HepG2 (cell line): ENCODE data around the gene PYGL. TPM values are rescaled to one million over a fixed set of nuclear protein-coding genes. Genes with fewer than 3 reads are reported as not detected.

Experiments
- ATAC-seq: fragments of 200-7000 bp; cut with Tn5 transposase; 3 replicates; pipeline ENCODE4 v1.9.1; 2020; ENCODE audit warnings: mild to moderate bottlenecking, moderate library complexity
- BruUV-seq: library from RNA; stranded (reverse); fragments of 400-500 nt; replicated peaks from 2 replicates; lab custom pipeline; 2021; lab: Mats Ljungman, UMichigan
- CTCF ChIA-PET: fragments of 300-600 bp; formaldehyde crosslinking; extraction: SDS; loops from one replicate; lab custom pipeline; 2021; ENCODE audit warnings: low total read pairs, inconsistent platforms, low intra/inter-chr PET ratio; lab: Yijun Ruan, JAX
- POLR2A ChIA-PET: fragments of 350-600 bp; sonication (Branson Sonifier 250); formaldehyde crosslinking; loops from one replicate; lab custom pipeline; 2020; ENCODE audit warnings: antibody characterized with exemption, inconsistent platforms; lab: Yijun Ruan, JAX
- DNase-seq: peaks from one replicate; pipeline ENCODE4 v3.0.0-alpha.2; 2015; ENCODE audit warnings: low spot score
- FAIRE-seq: peaks from 3 replicates; lab custom pipeline; 2011; peaks lifted over from hg19 to GRCh38; lab: Jason Lieb, UNC
- H2AFZ ChIP-seq: one replicate; pipeline ENCODE4 v1.6.1; 2011; ENCODE audit warnings: low read length, inconsistent platforms
- H3K27ac ChIP-seq: fragments of 300-600 bp; 3 replicates; pipeline ENCODE4 v1.8.0; 2011; ENCODE audit warnings: mixed run types, mild to moderate bottlenecking, mixed read lengths, low read length, inconsistent platforms; ENCODE audit not compliant: insufficient read depth; ENCODE audit errors: extremely low read length
- H3K27me3 ChIP-seq, 2 experiments: fragments of 200-600 bp in 1 of 2; 2 replicates in 1 of 2; 3 replicates in 1 of 2; pipeline versions ENCODE4 v1.6.0 to v1.8.0; 2011; ENCODE audit warnings: low read length in 2 of 2, mild to moderate bottlenecking in 2 of 2, moderate library complexity in 2 of 2, inconsistent platforms in 1 of 2; ENCODE audit not compliant: insufficient read depth in 2 of 2, control insufficient read depth in 1 of 2
- H3K36me3 ChIP-seq, 2 experiments: fragments of 200-600 bp in 1 of 2; replicated peaks in 1 of 2; 2 replicates in 1 of 2; 3 replicates in 1 of 2; pipeline versions ENCODE4 v1.5.1 to v1.8.0; 2011; ENCODE audit warnings: low read length in 2 of 2, inconsistent platforms in 1 of 2; ENCODE audit not compliant: insufficient read depth in 2 of 2, control insufficient read depth in 1 of 2
- H3K4me1 ChIP-seq: 2 replicates; pipeline ENCODE4 v1.5.1; 2012; ENCODE audit warnings: low read length, inconsistent platforms; ENCODE audit not compliant: insufficient read depth
- H3K4me2 ChIP-seq: 2 replicates; pipeline ENCODE4 v1.6.0; 2011; ENCODE audit warnings: low read depth, low read length, inconsistent platforms
- H3K4me3 ChIP-seq, 3 experiments: fragments of 200-600 bp in 1 of 3; sonication (generic), shearing (Covaris generic) in 1 of 3; replicated peaks in 1 of 3; 2 replicates each; pipeline ENCODE4 v1.5.1; 2011 to 2016; ENCODE audit warnings: low read length in 3 of 3, inconsistent platforms in 2 of 3, low read depth in 2 of 3, mild to moderate bottlenecking in 2 of 3, control low read depth in 1 of 3, mixed read lengths in 1 of 3; ENCODE audit not compliant: insufficient read depth in 1 of 3
- H3K79me2 ChIP-seq: one replicate; pipeline ENCODE4 v1.6.1; 2011; ENCODE audit warnings: low read length, inconsistent platforms; ENCODE audit not compliant: insufficient read depth
- H3K9ac ChIP-seq: 2 replicates; pipeline ENCODE4 v1.6.0; 2011; ENCODE audit warnings: mild to moderate bottlenecking, low read depth, low read length, inconsistent platforms; ENCODE audit not compliant: insufficient read depth
- H3K9me3 ChIP-seq: 2 replicates; pipeline ENCODE4 v1.5.1; 2012; ENCODE audit warnings: mild to moderate bottlenecking, low read length
- H4K20me1 ChIP-seq: 2 replicates; pipeline ENCODE4 v1.6.0; 2011; ENCODE audit warnings: inconsistent platforms, mild to moderate bottlenecking, low read length, moderate library complexity; ENCODE audit not compliant: insufficient read depth
- CCAR2 ChIP-seq: fragments of 200-400 bp; formaldehyde crosslinking; optimal IDR thresholded peaks from 2 replicates; pipeline ENCODE3; 2018; ENCODE audit warnings: low read depth, mild to moderate bottlenecking, low read length, moderate library complexity
- EEA1 ChIP-seq: sonication (generic); formaldehyde crosslinking; IDR thresholded peaks from 2 replicates; pipeline ENCODE4 v1.5.1; 2020; ENCODE audit warnings: mild to moderate bottlenecking, missing genetic modification reagents, borderline replicate concordance
- GATA4 ChIP-seq: sonication (generic); IDR thresholded peaks from 2 replicates; pipeline ENCODE4 v1.6.1; 2016; ENCODE audit warnings: antibody characterized with exemption, low read depth, borderline replicate concordance
- GTF2F1 ChIP-seq: fragments of 150-350 bp; IDR thresholded peaks from 2 replicates; pipeline ENCODE4 v1.6.1; 2014; ENCODE audit warnings: low read length
- HNRNPUL1 ChIP-seq: fragments of 200-400 bp; formaldehyde crosslinking; IDR thresholded peaks from 2 replicates; pipeline ENCODE4 v1.6.1; 2017; ENCODE audit warnings: low read depth, mild to moderate bottlenecking, low read length, moderate library complexity
- IRF2 ChIP-seq: IDR thresholded peaks from 2 replicates; pipeline ENCODE4 v1.6.1; 2018; ENCODE audit warnings: missing genetic modification reagents, missing compliant biosample characterization
- MAZ ChIP-seq, 2 experiments: sonication (generic) in 1 of 2; formaldehyde crosslinking in 1 of 2; IDR thresholded peaks; 2 replicates each; pipeline versions ENCODE4 v1.5.0 to v1.6.1; 2012 to 2020; ENCODE audit warnings: low read depth in 2 of 2, mild to moderate bottlenecking in 2 of 2, borderline replicate concordance in 1 of 2, improper control_type of control experiment in 1 of 2, low read length in 1 of 2, missing genetic modification reagents in 1 of 2, moderate library complexity in 1 of 2
- MTF2 ChIP-seq: sonication (generic); formaldehyde crosslinking; IDR thresholded peaks from 2 replicates; pipeline ENCODE4 v1.5.0; 2020; ENCODE audit warnings: missing genetic modification reagents, borderline replicate concordance
- NFE2L1 ChIP-seq: sonication (generic); formaldehyde crosslinking; IDR thresholded peaks from 2 replicates; pipeline ENCODE4 v1.4.0; 2020; ENCODE audit warnings: missing genetic modification reagents, mild to moderate bottlenecking, borderline replicate concordance
- PAWR ChIP-seq: sonication (generic); formaldehyde crosslinking; IDR thresholded peaks from 2 replicates; pipeline ENCODE4 v1.4.0; 2020; ENCODE audit warnings: missing genetic modification reagents, mild to moderate bottlenecking, borderline replicate concordance
- RBFOX2 ChIP-seq: fragments of 200-400 bp; formaldehyde crosslinking; IDR thresholded peaks from 2 replicates; pipeline ENCODE4 v1.6.1; 2017; ENCODE audit warnings: low read depth, mild to moderate bottlenecking, low read length
- ZNF761 ChIP-seq: sonication (generic); formaldehyde crosslinking; conservative IDR thresholded peaks from 2 replicates; pipeline ENCODE4 v1.4.0; 2020; ENCODE audit warnings: mild to moderate bottlenecking, missing genetic modification reagents
- WGBS: methylation state at CpG from one replicate; pipeline ENCODE4 v1.1.6; 2017; ENCODE audit warnings: low lambda C conversion rate; 5-methylcytosine and 5-hydroxymethylcytosine counted together
- in situ Hi-C: cut with HindIII; loops from 2 replicates; pipeline ENCODE4 v1.10.0; 2017; ENCODE audit warnings: low pct_unique_long_range_greater_than_20kb; ENCODE audit not compliant: extremely low pct_ligation_motif_present
- intact Hi-C: fragments of 100-400 bp; cut with micrococcal nuclease; formaldehyde crosslinking; loops from one replicate; pipeline ENCODE4 v1.10.0; 2022; ENCODE audit not compliant: unreplicated experiment
- polyA plus RNA-seq, 8 experiments: library from polyadenylated mRNA; depleted of rRNA in 3 of 8; stranded (reverse) in 7 of 8; unstranded in 1 of 8; fragments of >200 nt; fragmentation: Illumina TruSeq in 4 of 8; extraction: Trizol in 4 of 8; gene quantifications; 2 replicates each; pipeline versions ENCODE4 v1.2.1 to v1.2.3, GENCODE V29; 2011 to 2016; ENCODE audit warnings: low read depth in 4 of 8, missing spikeins in 1 of 8, mixed read lengths in 1 of 8; ENCODE audit not compliant: insufficient read depth in 1 of 8
- total RNA-seq, 5 experiments: library from RNA; depleted of rRNA; stranded (reverse); fragments of >200 nt; fragmentation: Illumina TruSeq; extraction: Trizol; gene quantifications; 2 replicates each; pipeline ENCODE4 v1.2.3, GENCODE V29; 2016; ENCODE audit warnings: low read depth in 1 of 5
- TF ChIP-seq, protein P1 (sequence below): sonication (generic); formaldehyde crosslinking; IDR thresholded peaks from 2 replicates; pipeline ENCODE4 v1.5.0; 2020; ENCODE audit warnings: missing genetic modification reagents, mild to moderate bottlenecking, borderline replicate concordance
- TF ChIP-seq, protein P2 (sequence below): sonication (generic); formaldehyde crosslinking; conservative IDR thresholded peaks from 2 replicates; pipeline ENCODE4 v1.4.0; 2020; ENCODE audit warnings: missing genetic modification reagents
- TF ChIP-seq, protein P3 (sequence below): sonication (generic); formaldehyde crosslinking; IDR thresholded peaks from 2 replicates; pipeline ENCODE4 v1.5.0; 2020; ENCODE audit warnings: missing genetic modification reagents, mild to moderate bottlenecking, borderline replicate concordance
- TF ChIP-seq, protein P4 (sequence below): IDR thresholded peaks from 2 replicates; pipeline ENCODE4 v1.6.1; 2016; ENCODE audit warnings: control low read depth

Gene PYGL
- total and polyA plus RNA-seq, 2 of the 13 experiments (the other 11 are each of a cell fraction or from before 2014, with no cell fraction given): 98.4 to 110 TPM

DNA sequence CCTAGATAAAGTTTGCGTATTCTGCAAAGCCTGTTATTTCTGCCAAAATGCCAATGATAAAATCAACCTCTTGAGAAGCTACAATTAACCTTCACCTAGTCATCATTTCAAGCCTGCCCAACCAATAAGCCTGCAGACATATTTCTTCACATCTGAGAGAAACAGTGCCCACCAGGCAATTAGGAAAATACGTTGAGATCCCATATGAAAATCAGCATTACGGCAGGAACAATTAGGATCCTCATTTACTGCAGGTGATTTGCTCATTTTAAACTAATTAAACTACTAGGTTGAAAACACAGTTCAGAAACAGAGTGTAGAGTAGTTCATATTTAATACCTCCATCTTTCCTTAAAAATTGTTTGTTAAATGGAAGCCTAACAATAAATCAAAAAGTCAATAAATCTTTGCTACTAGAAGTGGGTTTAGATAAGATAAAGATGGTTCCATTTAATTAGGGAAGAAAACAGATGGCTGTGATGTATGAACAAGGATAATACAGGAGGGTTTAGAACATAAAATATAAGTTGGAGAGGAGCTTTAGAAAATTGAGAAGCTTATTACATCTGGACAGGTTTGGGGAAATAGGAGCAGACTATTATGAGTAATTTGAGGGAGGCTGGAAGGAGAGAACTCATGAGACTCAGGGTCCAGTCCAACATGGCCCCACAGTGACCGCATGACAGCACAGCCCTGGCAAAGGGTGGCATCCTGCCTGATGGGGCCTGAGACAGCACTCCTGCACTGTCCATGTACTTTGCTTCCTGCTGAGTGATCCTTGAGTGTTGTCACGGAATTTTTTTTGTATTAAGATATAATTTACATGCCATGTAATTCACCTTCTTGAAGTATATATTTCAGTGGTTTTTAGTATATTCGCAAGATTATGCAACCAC, 26.9 kb upstream of the PYGL start (continued):
- TF ChIP-seq IRF2 (CRISPR knock-in tag): no peak
- TF ChIP-seq, all 625 proteins: peak for 0

DNA sequence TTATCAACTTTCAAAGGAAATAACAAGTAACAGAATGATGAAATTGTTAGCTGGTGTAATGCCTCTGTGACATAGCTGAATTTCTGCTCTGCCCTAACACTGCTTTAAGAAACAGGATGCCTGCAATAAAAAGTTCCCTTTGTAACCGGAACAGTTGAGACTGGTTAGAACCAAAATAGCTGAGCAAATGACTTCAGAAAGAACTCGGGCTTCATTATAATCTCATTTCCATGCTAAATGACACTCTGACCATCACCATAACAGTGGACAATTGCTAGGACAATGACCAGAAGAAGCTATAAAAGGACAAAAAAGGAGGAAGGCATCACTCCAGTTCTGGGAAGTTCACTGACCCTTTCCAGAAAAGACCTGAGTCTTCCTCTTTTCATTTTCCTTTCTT, 23.5 kb upstream of the PYGL start:
- Histone ChIP-seq H3K4me3 (no peak overlapping the region), H3K27me3 (peaks cover 0 to 3% of the 10 kb centered on the region in 2 experiments; a peak in 2 of 5 replicates), H3K9ac (no peak overlapping the region), H3K9me3 (no peaks in the 10 kb centered on the region), H3K27ac (no peak overlapping the region), H2AFZ (no peak overlapping the region), H3K36me3 (no peaks in the 10 kb centered on the region), H3K4me1 (peaks cover 10% of the 10 kb centered on the region; the same call in 1 of the 2 replicates), H3K4me2 (no peak overlapping the region), H4K20me1 (no peaks in the 10 kb centered on the region), H3K79me2 (no peaks in the 10 kb centered on the region)
- DNase-seq: no peak
- ATAC-seq: no peak
- ChIA-PET POLR2A (no interaction called here), CTCF (no interaction called here)
- intact Hi-C loops: no loop called here
- in situ Hi-C loops: no loop called here
- no TSS peak for BruUV-seq
- WGBS: 0% methylated on average over 2 of the region's 2 CpGs
- FAIRE-seq: no peak
- TF ChIP-seq, protein P1, sequence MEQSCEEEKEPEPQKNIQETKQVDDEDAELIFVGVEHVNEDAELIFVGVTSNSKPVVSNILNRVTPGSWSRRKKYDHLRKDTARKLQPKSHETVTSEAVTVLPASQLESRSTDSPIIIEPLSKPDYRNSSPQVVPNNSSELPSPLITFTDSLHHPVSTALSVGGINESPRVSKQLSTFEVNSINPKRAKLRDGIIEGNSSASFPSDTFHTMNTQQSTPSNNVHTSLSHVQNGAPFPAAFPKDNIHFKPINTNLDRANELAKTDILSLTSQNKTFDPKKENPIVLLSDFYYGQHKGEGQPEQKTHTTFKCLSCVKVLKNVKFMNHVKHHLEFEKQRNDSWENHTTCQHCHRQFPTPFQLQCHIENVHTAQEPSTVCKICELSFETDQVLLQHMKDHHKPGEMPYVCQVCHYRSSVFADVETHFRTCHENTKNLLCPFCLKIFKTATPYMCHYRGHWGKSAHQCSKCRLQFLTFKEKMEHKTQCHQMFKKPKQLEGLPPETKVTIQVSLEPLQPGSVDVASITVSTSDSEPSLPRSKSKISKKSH (CRISPR knock-in tag): no peak
- no peak for TF ChIP-seq GTF2F1
- no peak for TF ChIP-seq MAZ (IDR thresholded peaks at IDR 0.05; ENCODE audit: borderline replicate concordance, low read depth, low read length)
- TF ChIP-seq MAZ (CRISPR knock-in tag; IDR thresholded peaks at IDR 0.05; ENCODE audit: low read depth): no peak
- TF ChIP-seq, protein P2, sequence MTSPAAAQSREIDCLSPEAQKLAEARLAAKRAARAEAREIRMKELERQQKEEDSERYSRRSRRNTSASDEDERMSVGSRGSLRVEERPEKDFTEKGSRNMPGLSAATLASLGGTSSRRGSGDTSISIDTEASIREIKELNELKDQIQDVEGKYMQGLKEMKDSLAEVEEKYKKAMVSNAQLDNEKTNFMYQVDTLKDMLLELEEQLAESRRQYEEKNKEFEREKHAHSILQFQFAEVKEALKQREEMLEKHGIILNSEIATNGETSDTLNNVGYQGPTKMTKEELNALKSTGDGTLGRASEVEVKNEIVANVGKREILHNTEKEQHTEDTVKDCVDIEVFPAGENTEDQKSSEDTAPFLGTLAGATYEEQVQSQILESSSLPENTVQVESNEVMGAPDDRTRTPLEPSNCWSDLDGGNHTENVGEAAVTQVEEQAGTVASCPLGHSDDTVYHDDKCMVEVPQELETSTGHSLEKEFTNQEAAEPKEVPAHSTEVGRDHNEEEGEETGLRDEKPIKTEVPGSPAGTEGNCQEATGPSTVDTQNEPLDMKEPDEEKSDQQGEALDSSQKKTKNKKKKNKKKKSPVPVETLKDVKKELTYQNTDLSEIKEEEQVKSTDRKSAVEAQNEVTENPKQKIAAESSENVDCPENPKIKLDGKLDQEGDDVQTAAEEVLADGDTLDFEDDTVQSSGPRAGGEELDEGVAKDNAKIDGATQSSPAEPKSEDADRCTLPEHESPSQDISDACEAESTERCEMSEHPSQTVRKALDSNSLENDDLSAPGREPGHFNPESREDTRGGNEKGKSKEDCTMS (CRISPR knock-in tag): no peak
- TF ChIP-seq MTF2: no peak
- no peak for TF ChIP-seq HNRNPUL1
- TF ChIP-seq, protein P3, sequence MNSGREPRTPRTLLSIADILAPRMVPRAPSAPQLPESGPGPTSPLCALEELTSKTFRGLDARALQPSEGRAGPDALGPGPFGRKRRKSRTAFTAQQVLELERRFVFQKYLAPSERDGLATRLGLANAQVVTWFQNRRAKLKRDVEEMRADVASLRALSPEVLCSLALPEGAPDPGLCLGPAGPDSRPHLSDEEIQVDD (CRISPR knock-in tag): no peak
- TF ChIP-seq ZNF761 (CRISPR knock-in tag): no peak
- no peak for TF ChIP-seq PAWR (CRISPR knock-in tag)
- no peak for TF ChIP-seq EEA1
- no peak for TF ChIP-seq NFE2L1
- no peak for TF ChIP-seq CCAR2
- TF ChIP-seq GATA4: no peak
- TF ChIP-seq, protein P4, sequence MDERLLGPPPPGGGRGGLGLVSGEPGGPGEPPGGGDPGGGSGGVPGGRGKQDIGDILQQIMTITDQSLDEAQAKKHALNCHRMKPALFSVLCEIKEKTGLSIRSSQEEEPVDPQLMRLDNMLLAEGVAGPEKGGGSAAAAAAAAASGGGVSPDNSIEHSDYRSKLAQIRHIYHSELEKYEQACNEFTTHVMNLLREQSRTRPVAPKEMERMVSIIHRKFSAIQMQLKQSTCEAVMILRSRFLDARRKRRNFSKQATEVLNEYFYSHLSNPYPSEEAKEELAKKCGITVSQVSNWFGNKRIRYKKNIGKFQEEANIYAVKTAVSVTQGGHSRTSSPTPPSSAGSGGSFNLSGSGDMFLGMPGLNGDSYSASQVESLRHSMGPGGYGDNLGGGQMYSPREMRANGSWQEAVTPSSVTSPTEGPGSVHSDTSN (CRISPR knock-in tag): no peak
- no peak for TF ChIP-seq RBFOX2
